HepG2 (cell line): ENCODE results near the gene HPCAL1. TPM values are rescaled to one million over a fixed set of nuclear protein-coding genes. Genes with fewer than 3 reads are reported as not detected.

Experiments used
- CENPX ChIP-seq: sonication (generic); formaldehyde crosslinking; IDR thresholded peaks from 2 replicates; pipeline ENCODE4 v1.9.0; 2021; ENCODE audit warnings: mild to moderate bottlenecking, missing genetic modification reagents, moderate library complexity
- DBP ChIP-seq: sonication (generic); formaldehyde crosslinking; IDR thresholded peaks from 2 replicates; pipeline ENCODE4 v1.4.0; 2020; ENCODE audit warnings: missing genetic modification reagents; ENCODE audit errors: not compliant biosample characterization
- DZIP1 ChIP-seq: sonication (generic); formaldehyde crosslinking; IDR thresholded peaks from 2 replicates; pipeline ENCODE4 v1.5.0; 2020; ENCODE audit warnings: mild to moderate bottlenecking, missing genetic modification reagents
- FOXP4 ChIP-seq: sonication (generic); formaldehyde crosslinking; IDR thresholded peaks from 2 replicates; pipeline ENCODE4 v1.4.0; 2020; ENCODE audit warnings: missing genetic modification reagents
- GABPB1 ChIP-seq: IDR thresholded peaks from 2 replicates; pipeline ENCODE4 v1.6.1; 2016; ENCODE audit warnings: mild to moderate bottlenecking, missing genetic modification reagents, moderate library complexity, missing compliant biosample characterization
- MEIS1 ChIP-seq: sonication (generic); formaldehyde crosslinking; IDR thresholded peaks from 2 replicates; pipeline ENCODE4 v1.9.0; 2021; ENCODE audit warnings: mild to moderate bottlenecking, missing genetic modification reagents, moderate library complexity, borderline replicate concordance
- NFKB2 ChIP-seq: sonication (generic); formaldehyde crosslinking; IDR thresholded peaks from 2 replicates; pipeline ENCODE4 v1.4.0; 2020; ENCODE audit warnings: missing genetic modification reagents, borderline replicate concordance
- PAF1 ChIP-seq: IDR thresholded peaks from 2 replicates; pipeline ENCODE4 v1.6.1; 2016; ENCODE audit warnings: missing genetic modification reagents, missing compliant biosample characterization
- PAX8 ChIP-seq: sonication (generic); formaldehyde crosslinking; IDR thresholded peaks from 2 replicates; pipeline ENCODE4 v1.8.0; 2022; ENCODE audit warnings: mild to moderate bottlenecking, missing genetic modification reagents, borderline replicate concordance
- PLRG1 ChIP-seq: fragments of 450-650 bp; conservative IDR thresholded peaks from 2 replicates; pipeline ENCODE4 v1.6.1; 2016
- PRMT3 ChIP-seq: sonication (generic); formaldehyde crosslinking; IDR thresholded peaks from 2 replicates; pipeline ENCODE4 v1.8.1; 2022; ENCODE audit warnings: low read depth, mild to moderate bottlenecking, moderate library complexity, missing genetic modification reagents, borderline replicate concordance
- SRSF4 ChIP-seq: fragments of 200-400 bp; formaldehyde crosslinking; IDR thresholded peaks from one replicate; pipeline ENCODE4 v1.6.1; 2018; ENCODE audit warnings: mild to moderate bottlenecking, low read depth, low read length, moderate library complexity; ENCODE audit not compliant: poor library complexity, severe bottlenecking
- SYNCRIP ChIP-seq: fragments of 200-400 bp; formaldehyde crosslinking; IDR thresholded peaks from 2 replicates; pipeline ENCODE4 v1.6.1; 2018; ENCODE audit warnings: mild to moderate bottlenecking, low read depth, low read length; ENCODE audit not compliant: insufficient read depth
- TCF12 ChIP-seq, 2 experiments: fragments of 450-650 bp in 1 of 2; sonication (generic) in 1 of 2; formaldehyde crosslinking in 1 of 2; IDR thresholded peaks; 2 replicates each; pipeline versions ENCODE4 v1.6.1 to v1.8.0; 2017 to 2022; ENCODE audit warnings: antibody characterized with exemption in 1 of 2, mild to moderate bottlenecking in 1 of 2, missing genetic modification reagents in 1 of 2, moderate library complexity in 1 of 2
- ZFP36L2 ChIP-seq: sonication (generic); formaldehyde crosslinking; IDR thresholded peaks from 2 replicates; pipeline ENCODE4 v1.4.0; 2020; ENCODE audit warnings: missing genetic modification reagents
- ZNF136 ChIP-seq: sonication (generic); formaldehyde crosslinking; IDR thresholded peaks from 2 replicates; pipeline ENCODE4 v1.8.1; 2022; ENCODE audit warnings: low read depth, mild to moderate bottlenecking, moderate library complexity, missing genetic modification reagents
- ZNF207 ChIP-seq: fragments of 450-650 bp; IDR thresholded peaks from 2 replicates; pipeline ENCODE4 v1.6.1; 2016; ENCODE audit warnings: antibody characterized with exemption, borderline replicate concordance
- ZNF263 ChIP-seq: sonication (generic); formaldehyde crosslinking; IDR thresholded peaks from 2 replicates; pipeline ENCODE4 v1.4.0; 2020; ENCODE audit warnings: missing genetic modification reagents
- ZNF530 ChIP-seq: sonication (generic); formaldehyde crosslinking; IDR thresholded peaks from 2 replicates; pipeline ENCODE4 v1.5.0; 2020; ENCODE audit warnings: low read depth, mild to moderate bottlenecking, missing genetic modification reagents
- ZNF543 ChIP-seq: sonication (generic); formaldehyde crosslinking; IDR thresholded peaks from 2 replicates; pipeline ENCODE4 v1.4.0; 2020; ENCODE audit warnings: mild to moderate bottlenecking, missing genetic modification reagents
- ZNF577 ChIP-seq: sonication (generic); formaldehyde crosslinking; IDR thresholded peaks from 2 replicates; pipeline ENCODE4 v1.4.0; 2020; ENCODE audit warnings: mild to moderate bottlenecking, low read depth, missing genetic modification reagents, borderline replicate concordance
- ZNF589 ChIP-seq: sonication (generic); formaldehyde crosslinking; conservative IDR thresholded peaks from 2 replicates; pipeline ENCODE4 v1.8.0; 2022; ENCODE audit warnings: mild to moderate bottlenecking, moderate library complexity, missing genetic modification reagents
- ZNF616 ChIP-seq: sonication (generic); formaldehyde crosslinking; IDR thresholded peaks from 2 replicates; pipeline ENCODE4 v1.5.0; 2020; ENCODE audit warnings: low read depth, mild to moderate bottlenecking, missing genetic modification reagents
- polyA plus RNA-seq, 8 experiments: library from polyadenylated mRNA; depleted of rRNA in 3 of 8; stranded (reverse) in 7 of 8; unstranded in 1 of 8; fragments of >200 nt; fragmentation: Illumina TruSeq in 4 of 8; extraction: Trizol in 4 of 8; gene quantifications; 2 replicates each; pipeline versions ENCODE4 v1.2.1 to v1.2.3, GENCODE V29; 2011 to 2016; ENCODE audit warnings: low read depth in 4 of 8, missing spikeins in 1 of 8, mixed read lengths in 1 of 8; ENCODE audit not compliant: insufficient read depth in 1 of 8
- total RNA-seq, 5 experiments: library from RNA; depleted of rRNA; stranded (reverse); fragments of >200 nt; fragmentation: Illumina TruSeq; extraction: Trizol; gene quantifications; 2 replicates each; pipeline ENCODE4 v1.2.3, GENCODE V29; 2016; ENCODE audit warnings: low read depth in 1 of 5

HPCAL1 gene
- total and polyA plus RNA-seq, 2 of the 13 experiments (the other 11 are each of a cell fraction or from before 2014, with no cell fraction given), result 29.5 to 29.9 TPM

- peak; percentile 3; the same call in 1 of the 2 replicates for TF ChIP-seq ZNF616
- 0 out of 2 replicates have a peak, but pooled peaks have one; percentile 6 for TF ChIP-seq ZFP36L2 (CRISPR knock-in tag)
- TF ChIP-seq ZNF577 (CRISPR knock-in tag), result 0 out of 2 replicates have a peak, but pooled peaks have one; percentile 42
- TF ChIP-seq PLRG1, result no peak
- TF ChIP-seq FOXP4 (CRISPR knock-in tag), result peak; percentile 88
- TF ChIP-seq GABPB1 (CRISPR knock-in tag), result peak; percentile 70
- no peak for TF ChIP-seq ZNF207
- no peak for TF ChIP-seq PAF1 (CRISPR knock-in tag)
- TF ChIP-seq NFKB2 (CRISPR knock-in tag), result no peak
- TF ChIP-seq ZNF543 (CRISPR knock-in tag), result peak; percentile 80; the same call in 1 of the 2 replicates
- TF ChIP-seq CENPX (CRISPR knock-in tag), result no peak
- TF ChIP-seq ZNF530 (CRISPR knock-in tag), result no peak
- no peak for TF ChIP-seq TCF12 (IDR thresholded peaks at IDR 0.05)
- peak; percentile 90 for TF ChIP-seq TCF12 (CRISPR knock-in tag; IDR thresholded peaks at IDR 0.05)
- peak; percentile 65; the same call in 1 of the 2 replicates for TF ChIP-seq PAX8
- TF ChIP-seq PRMT3 (CRISPR knock-in tag), result peak; percentile 68
- TF ChIP-seq ZNF589 (CRISPR knock-in tag), result peak; percentile 76
- peak; percentile 77 for TF ChIP-seq ZNF263 (CRISPR knock-in tag)
- peak; percentile 95; the same call in 1 of the 2 replicates for TF ChIP-seq ZNF136 (CRISPR knock-in tag)
- no peak for TF ChIP-seq DBP (CRISPR knock-in tag)
- TF ChIP-seq SRSF4, result no peak
- TF ChIP-seq DZIP1 (CRISPR knock-in tag), result peak; percentile 86; the same call in 1 of the 2 replicates
- no peak; the same call in none of the 2 replicates for TF ChIP-seq MEIS1 (CRISPR knock-in tag)
- TF ChIP-seq SYNCRIP, result no peak
These were observed 1.4 kb upstream of the HPCAL1 start (continued) for GRCh38 chr2:10300997-10301940.
